ENCODE data around the gene RAPGEFL1.
A peak's percentile ranks its signal among the peaks of the same experiment; 100 is the strongest.
"Not testable (repeated sequence)": the region's sequence is repeated elsewhere in the genome, so short reads cannot be mapped to it uniquely, and the experiment has no call there.

Gene RAPGEFL1, protein sequence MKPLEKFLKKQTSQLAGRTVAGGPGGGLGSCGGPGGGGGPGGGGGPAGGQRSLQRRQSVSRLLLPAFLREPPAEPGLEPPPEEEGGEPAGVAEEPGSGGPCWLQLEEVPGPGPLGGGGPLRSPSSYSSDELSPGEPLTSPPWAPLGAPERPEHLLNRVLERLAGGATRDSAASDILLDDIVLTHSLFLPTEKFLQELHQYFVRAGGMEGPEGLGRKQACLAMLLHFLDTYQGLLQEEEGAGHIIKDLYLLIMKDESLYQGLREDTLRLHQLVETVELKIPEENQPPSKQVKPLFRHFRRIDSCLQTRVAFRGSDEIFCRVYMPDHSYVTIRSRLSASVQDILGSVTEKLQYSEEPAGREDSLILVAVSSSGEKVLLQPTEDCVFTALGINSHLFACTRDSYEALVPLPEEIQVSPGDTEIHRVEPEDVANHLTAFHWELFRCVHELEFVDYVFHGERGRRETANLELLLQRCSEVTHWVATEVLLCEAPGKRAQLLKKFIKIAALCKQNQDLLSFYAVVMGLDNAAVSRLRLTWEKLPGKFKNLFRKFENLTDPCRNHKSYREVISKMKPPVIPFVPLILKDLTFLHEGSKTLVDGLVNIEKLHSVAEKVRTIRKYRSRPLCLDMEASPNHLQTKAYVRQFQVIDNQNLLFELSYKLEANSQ

DNA sequence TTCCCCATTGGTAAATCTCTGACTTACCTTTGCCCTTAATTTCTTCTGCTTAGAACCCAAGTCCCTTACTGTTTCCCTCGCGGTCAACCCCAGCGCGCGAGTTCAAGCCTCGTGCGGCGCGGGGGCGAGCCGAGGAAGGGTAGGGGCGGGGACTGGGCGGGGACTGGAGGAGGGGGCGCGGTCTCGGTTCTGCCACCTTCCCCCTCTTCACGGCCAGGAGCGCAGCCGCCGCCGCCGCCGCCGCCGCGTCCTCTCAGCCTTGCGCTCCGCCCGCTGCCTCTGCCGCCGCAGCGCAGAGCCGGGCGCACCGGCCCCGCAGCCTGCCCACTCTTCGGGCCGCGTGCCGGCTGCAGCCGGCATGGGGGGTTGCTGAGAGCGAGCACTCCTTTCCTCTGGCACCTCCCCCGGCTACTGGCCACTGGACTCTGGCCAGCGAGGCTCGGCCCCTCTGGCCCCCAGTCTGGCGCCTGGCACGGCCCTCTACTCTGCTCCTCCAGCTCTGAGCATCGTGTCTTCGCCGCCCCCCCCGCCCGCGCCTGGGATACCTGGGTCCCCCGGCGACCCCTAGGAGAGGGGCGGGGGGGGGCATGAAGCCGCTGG lies at the start of gene RAPGEFL1:
RAPGEFL1 (plus strand) TSS at position 196 of the 600 bp plus-strand sequence; CDS start at position 588, 392 bp downstream.
- DNase-seq (ENCODE audit: low spot score): peak; percentile 71

GRCh38 chr17:40129498-40129897 lies 47.8 kb upstream of the RAPGEFL1 start:
- no peak for DNase-seq (ENCODE audit: low spot score)

DNA sequence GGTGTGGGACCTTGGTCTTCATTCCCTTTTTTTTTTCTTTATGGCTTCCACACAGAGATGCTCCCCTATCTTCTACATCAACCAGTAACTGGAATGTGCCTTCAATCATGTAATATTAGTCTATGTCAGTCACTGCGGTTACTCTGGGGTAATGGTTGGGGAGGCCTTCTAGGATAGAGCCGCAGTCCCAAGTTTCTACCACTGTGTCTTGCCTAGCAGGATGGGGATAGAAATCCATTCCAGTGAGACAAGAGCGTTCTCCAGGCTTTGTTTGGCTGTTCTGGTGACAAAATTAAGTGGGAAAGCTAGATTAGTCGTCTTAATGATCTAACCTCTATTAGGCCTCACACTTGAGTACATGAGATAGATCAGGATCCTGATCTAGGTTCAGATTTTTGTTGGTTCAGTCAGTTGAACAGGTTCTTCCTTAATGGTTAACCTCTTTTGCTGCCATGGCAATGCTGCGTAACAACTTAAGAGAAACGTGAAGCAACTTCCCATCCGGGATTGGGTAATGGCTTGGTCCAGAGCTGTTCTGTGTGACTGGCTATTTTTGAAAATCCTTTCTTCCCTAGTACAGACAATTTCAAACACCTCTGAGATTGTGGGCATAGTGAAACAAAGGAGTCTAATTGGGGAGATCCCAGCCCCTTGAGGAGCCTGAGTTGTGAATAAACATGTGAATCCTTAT lies 46.8 kb upstream of the RAPGEFL1 start:
- no peak for DNase-seq (ENCODE audit: low spot score)

- no peak for DNase-seq (ENCODE audit: low spot score)
These were observed 43.1 kb upstream of the RAPGEFL1 start for GRCh38 chr17:40134184-40134583.

GRCh38 chr17:40135817-40136216 lies 41.5 kb upstream of the RAPGEFL1 start:
- DNase-seq (ENCODE audit: low spot score): no peak

- DNase-seq (ENCODE audit: low spot score): no peak
These were observed 37.7 kb upstream of the RAPGEFL1 start for GRCh38 chr17:40139566-40140058.

GRCh38 chr17:40143166-40143565 lies 34.1 kb upstream of the RAPGEFL1 start:
- DNase-seq (ENCODE audit: low spot score): not testable (repeated sequence)

DNA sequence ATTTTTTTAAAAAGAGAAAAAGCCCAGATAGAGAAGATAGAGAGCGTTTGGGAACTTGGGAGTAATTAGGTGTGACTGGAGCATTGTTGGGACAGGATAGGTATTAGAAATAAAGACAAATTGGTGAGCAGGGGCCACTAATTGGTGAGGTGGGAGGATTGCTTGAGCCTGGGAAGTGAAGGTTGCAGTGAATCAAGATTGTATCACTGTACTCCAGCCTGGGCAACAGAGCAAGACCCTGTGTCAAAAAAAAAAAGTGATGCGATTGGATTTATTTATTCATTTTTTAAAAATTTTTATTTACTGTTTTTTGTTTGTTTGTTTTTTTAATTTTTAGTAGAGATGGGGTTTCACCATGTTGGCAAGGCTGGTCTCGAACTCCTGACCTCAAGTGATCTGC lies 31.8 kb upstream of the RAPGEFL1 start:
- no peak for DNase-seq (ENCODE audit: low spot score)

GRCh38 chr17:40148527-40148926 lies 28.7 kb upstream of the RAPGEFL1 start:
- no peak for DNase-seq (ENCODE audit: low spot score)

DNA sequence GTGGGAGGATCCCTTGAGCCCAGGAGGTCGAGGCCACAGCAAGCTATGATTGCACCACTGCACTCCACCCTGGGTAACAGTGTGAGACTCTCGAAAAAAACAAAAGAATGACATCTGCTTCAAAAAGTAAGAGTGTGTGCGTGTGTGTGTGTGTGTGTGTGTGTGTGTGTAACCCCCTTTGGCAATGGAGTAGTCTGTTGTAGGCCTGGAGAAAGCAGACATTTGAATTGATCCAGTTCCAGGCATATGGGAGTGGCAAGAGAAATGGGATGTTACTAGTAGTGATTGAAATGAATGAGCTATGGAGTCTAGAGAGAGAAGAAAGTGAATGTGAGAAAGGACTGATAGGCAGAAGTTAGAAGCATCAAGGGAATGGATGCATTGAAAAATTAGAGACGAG lies 27.0 kb upstream of the RAPGEFL1 start:
- DNase-seq (ENCODE audit: low spot score): no peak

DNA sequence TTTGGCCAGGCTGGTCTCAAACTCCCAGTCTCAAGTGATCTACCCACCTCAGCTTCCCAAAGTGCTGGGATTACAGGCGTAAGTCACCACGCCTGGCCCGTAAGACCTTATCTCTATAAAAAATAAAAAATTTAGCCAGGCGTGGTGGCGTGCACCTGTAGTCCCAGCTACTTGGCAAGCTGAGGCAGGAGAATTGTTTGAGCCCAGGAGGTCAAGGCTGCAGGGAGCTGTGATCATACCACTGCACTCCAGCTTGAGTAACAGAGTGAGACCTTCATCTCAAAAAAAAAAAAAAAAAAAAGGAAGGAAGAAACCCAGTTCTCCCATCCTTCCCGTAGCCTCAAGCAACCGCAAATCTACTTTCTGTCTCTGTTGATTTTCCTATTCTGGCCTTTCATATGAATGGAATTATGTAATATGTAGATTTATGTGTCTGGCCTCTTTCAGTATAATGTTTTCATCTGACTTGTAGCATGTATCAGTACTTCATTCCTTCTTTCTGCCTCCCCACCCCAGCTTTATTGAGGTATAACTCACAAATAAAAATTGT lies 25.8 kb upstream of the RAPGEFL1 start:
- DNase-seq (ENCODE audit: low spot score): no peak

GRCh38 chr17:40153603-40154236 lies 23.6 kb upstream of the RAPGEFL1 start:
- no peak for DNase-seq (ENCODE audit: low spot score)

GRCh38 chr17:40157973-40158372 lies 19.3 kb upstream of the RAPGEFL1 start:
- DNase-seq (ENCODE audit: low spot score): no peak

DNA sequence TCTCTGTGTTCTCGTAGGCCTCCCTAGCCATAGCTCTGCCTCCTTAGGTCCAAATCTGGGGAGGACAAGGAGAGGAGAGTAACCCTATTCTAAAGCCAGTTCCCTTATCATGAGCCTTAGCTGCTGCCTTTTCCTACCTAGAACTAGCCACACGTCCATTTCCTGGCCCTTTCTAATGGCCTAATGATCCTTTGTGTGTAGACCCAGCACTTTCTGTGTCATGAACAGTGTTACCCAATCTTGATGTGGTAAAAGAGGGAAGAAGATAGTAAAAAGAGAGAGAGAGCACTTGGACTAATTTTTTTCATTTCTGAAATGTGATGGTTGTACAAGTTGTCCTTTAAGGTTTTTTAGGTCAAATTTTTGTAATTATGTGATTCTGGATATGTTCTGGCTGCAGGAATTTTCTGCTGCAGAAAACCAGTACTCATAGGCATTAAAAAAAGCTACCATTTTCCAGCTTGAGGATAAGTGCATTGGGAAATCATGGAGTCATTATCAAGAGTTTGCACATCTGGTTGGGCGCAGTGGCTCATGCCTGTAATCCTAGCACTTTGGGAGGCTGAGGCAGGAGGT lies 18.7 kb upstream of the RAPGEFL1 start:
- DNase-seq (ENCODE audit: low spot score): no peak

GRCh38 chr17:40159456-40159855 lies 17.8 kb upstream of the RAPGEFL1 start:
- no peak for DNase-seq (ENCODE audit: low spot score)

DNA sequence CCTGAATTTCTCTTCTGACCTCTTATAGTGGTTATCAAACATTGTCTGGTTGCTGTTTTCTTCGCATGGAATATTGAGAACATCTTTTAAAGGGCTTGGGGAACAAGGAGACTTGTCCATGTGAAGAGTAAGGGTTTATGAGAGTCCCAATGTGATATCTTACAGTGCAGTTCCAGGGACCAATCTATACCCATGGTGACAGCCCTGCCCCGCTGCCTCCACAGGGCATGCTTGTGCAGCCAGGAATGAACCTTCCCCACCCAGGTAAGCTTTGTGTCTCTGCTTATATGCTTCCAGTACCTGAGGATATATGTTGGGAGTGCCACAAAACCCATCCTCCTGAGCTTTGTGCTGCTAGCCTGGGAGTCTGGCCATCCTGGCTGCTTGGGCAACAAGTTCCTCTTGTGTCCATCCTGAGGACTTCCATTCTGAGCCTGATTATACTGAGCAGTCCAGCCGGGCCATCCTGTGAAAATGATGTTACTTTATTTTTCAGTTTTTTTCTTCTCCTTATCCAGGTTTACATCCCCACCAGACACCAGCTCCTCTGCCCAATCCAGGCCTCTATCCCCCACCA lies 9.5 kb upstream of the RAPGEFL1 start:
- DNase-seq (ENCODE audit: low spot score): no peak

DNA sequence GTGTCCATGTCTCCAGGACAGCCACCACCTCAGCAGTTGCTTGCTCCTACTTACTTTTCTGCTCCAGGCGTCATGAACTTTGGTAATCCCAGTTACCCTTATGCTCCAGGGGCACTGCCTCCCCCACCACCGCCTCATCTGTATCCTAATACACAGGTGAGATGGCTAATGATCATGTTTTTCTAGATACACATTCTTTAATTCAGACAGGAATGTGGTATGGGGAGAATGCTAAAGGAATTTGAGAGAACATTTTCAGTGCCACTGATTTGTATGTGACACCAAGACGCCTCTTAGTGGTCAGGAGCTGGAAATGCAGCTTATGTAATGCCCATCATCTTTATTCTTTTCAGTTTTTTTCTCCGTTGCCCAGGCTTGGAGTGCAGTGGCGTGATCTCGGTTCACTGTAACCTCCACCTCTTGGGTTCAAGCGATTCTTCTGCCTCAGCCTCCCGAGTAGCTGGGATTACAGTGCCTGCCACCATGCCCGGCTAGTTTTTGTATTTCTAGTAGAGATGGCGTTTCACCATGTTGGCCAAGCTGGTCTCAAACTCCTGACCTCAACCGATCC lies 8.9 kb upstream of the RAPGEFL1 start:
- DNase-seq (ENCODE audit: low spot score): no peak

DNA sequence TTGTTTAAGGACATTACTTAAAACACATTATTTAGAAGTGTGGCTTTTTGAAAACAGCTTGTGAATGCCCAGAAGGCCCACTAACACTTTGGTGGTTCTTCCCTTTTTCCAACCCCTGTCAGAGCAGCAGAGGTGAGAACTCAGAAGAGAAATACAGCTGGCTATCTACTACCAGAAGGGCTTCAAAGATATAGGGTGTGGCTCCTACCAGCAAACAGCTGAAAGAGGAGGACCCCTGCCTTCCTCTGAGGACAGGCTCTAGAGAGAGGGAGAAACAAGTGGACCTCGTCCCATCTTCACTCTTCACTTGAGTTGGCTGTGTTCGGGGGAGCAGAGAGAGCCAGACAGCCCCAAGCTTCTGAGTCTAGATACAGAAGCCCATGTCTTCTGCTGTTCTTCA lies 6.9 kb upstream of the RAPGEFL1 start:
- DNase-seq (ENCODE audit: low spot score): no peak

DNA sequence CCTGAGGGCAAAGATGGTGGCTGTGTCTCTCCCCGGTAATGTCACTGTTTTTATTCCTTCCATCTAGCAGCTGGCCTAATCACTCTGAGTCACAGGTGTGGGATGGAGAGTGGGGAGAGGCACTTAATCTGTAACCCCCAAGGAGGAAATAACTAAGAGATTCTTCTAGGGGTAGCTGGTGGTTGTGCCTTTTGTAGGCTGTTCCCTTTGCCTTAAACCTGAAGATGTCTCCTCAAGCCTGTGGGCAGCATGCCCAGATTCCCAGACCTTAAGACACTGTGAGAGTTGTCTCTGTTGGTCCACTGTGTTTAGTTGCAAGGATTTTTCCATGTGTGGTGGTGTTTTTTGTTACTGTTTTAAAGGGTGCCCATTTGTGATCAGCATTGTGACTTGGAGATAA lies 5.5 kb upstream of the RAPGEFL1 start:
- no peak for DNase-seq (ENCODE audit: low spot score)

DNA sequence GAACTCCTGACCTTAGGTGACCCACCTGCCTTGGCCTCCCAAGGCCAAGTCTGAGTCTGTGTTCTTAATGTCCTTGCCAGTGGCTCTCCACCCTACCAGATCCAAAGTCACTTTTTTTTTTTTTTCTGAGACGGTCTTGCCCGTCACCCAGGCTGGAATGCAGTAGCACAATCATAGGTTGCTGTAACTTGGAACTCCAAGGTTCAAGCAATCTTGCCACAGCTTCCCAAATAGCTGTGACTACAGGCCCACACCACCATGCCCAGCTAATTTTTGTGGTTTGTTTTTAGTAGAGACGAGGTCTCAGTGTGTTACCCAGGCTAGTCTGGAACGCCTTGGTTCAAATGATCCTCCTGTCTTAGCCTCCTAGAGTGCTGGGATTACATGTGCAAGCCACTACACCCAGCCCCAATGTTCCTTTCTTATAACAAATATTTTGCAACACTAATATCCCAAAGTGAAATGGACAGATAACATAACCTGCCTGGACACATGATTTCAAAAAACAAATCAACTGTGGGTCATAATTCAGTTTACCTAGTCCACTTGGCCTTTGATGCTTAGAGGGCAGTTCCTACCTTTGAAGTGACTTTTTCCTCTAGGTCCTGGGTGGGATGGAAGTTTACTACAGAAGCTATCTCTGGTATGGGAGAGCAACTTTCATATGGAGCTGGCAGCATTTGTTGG lies 4.0 kb upstream of the RAPGEFL1 start:
- no peak for DNase-seq (ENCODE audit: low spot score)

Measured in HuH-7 (cell line).